ES-I3 (cell line): ENCODE data around the gene FTMT.
"Not testable (repeated sequence)": the region's sequence is repeated elsewhere in the genome, so short reads cannot be mapped to it uniquely, and the experiment has no call there.

Source experiments
- H3K36me3 ChIP-seq: 2 replicates; pipeline ENCODE4 v1.6.1; 2013; ENCODE audit warnings: mild to moderate bottlenecking, low read length, control low read depth, moderate library complexity; ENCODE audit not compliant: insufficient read depth
- H3K4me1 ChIP-seq: 2 replicates; pipeline ENCODE4 v1.6.1; 2013; ENCODE audit warnings: mild to moderate bottlenecking, control low read depth, low read length; ENCODE audit not compliant: insufficient read depth
- H3K9ac ChIP-seq: 2 replicates; pipeline ENCODE4 v1.6.1; 2013; ENCODE audit warnings: low read depth, mild to moderate bottlenecking, low read length, moderate library complexity
- H3K9me3 ChIP-seq: 2 replicates; pipeline ENCODE4 v1.6.1; 2013; ENCODE audit warnings: mild to moderate bottlenecking, low read length, moderate library complexity; ENCODE audit not compliant: control insufficient read depth, insufficient read depth

FTMT gene

GRCh38 chr5:121851643-121852574 is at the start of gene FTMT:
Gene FTMT (plus strand): TSS chr5:121851882. CDS start chr5:121851964, 82 bp downstream.
- Histone ChIP-seq H3K36me3 (no peaks in the 10 kb centered on the region), H3K9ac (no peak within 1 kb of the TSS), H3K4me1 (peaks cover 9% of the 10 kb centered on the region), H3K9me3 (no peaks in the 10 kb centered on the region)

GRCh38 chr5:121805251-121805650 is 46.4 kb upstream of the FTMT start:
- H3K9ac ChIP-seq, H3K9me3 ChIP-seq, H3K36me3 ChIP-seq, H3K4me1 ChIP-seq: not testable (repeated sequence)

GRCh38 chr5:121805911-121806310 is 45.8 kb upstream of the FTMT start:
- no peaks in the 10 kb centered on the region for H3K36me3 ChIP-seq
- no peak overlapping the region for H3K9ac ChIP-seq
- no peaks in the 10 kb centered on the region for H3K4me1 ChIP-seq
- H3K9me3 ChIP-seq, result no peaks in the 10 kb centered on the region

- Histone ChIP-seq H3K36me3 (no peaks in the 10 kb centered on the region), H3K9ac (no peak overlapping the region), H3K9me3 (no peaks in the 10 kb centered on the region), H3K4me1 (no peaks in the 10 kb centered on the region)
These were observed 35.5 kb upstream of the FTMT start for GRCh38 chr5:121816164-121816563.

- no peak overlapping the region for H3K9ac ChIP-seq
- no peaks in the 10 kb centered on the region for H3K4me1 ChIP-seq
- no peaks in the 10 kb centered on the region for H3K36me3 ChIP-seq
- H3K9me3 ChIP-seq, result no peaks in the 10 kb centered on the region
These were observed 31.9 kb upstream of the FTMT start for GRCh38 chr5:121819682-121820261.

GRCh38 chr5:121833617-121834016 is 18.1 kb upstream of the FTMT start:
- Histone ChIP-seq H3K4me1 (peaks cover 7% of the 10 kb centered on the region; the same call in 1 of the 2 replicates), H3K36me3 (no peaks in the 10 kb centered on the region), H3K9ac (no peak overlapping the region), H3K9me3 (no peaks in the 10 kb centered on the region)

GRCh38 chr5:121834021-121834420 is 17.7 kb upstream of the FTMT start:
- Histone ChIP-seq H3K4me1 (peaks cover 7% of the 10 kb centered on the region; the same call in 1 of the 2 replicates), H3K36me3 (no peaks in the 10 kb centered on the region), H3K9ac (no peak overlapping the region), H3K9me3 (no peaks in the 10 kb centered on the region)

GRCh38 chr5:121841892-121842291 is 9.8 kb upstream of the FTMT start:
- Histone ChIP-seq H3K9me3 (no peaks in the 10 kb centered on the region), H3K4me1 (peaks cover 5% of the 10 kb centered on the region; the same call in 1 of the 2 replicates), H3K36me3 (no peaks in the 10 kb centered on the region), H3K9ac (no peak overlapping the region)

- peaks cover 9% of the 10 kb centered on the region for H3K4me1 ChIP-seq
These were observed 1.4 kb upstream of the FTMT start for GRCh38 chr5:121850272-121850671.

GRCh38 chr5:121853850-121854249 is 2.2 kb downstream of the FTMT start:
- H3K4me1 ChIP-seq, result peaks cover 9% of the 10 kb centered on the region
- H3K9me3 ChIP-seq, result no peaks in the 10 kb centered on the region
- H3K9ac ChIP-seq, result no peak overlapping the region
- no peaks in the 10 kb centered on the region for H3K36me3 ChIP-seq

More at GRCh38 chr5:121850272-121850671, 1.4 kb upstream of the FTMT start:
- H3K36me3 ChIP-seq, result no peaks in the 10 kb centered on the region
- H3K9ac ChIP-seq, result no peak overlapping the region
- H3K9me3 ChIP-seq, result no peaks in the 10 kb centered on the region

- H3K36me3 ChIP-seq, result no peaks in the 10 kb centered on the region
- H3K9ac ChIP-seq, result no peak overlapping the region
- no peaks in the 10 kb centered on the region for H3K9me3 ChIP-seq
- H3K4me1 ChIP-seq, result no peaks in the 10 kb centered on the region
These were observed 11.1 kb downstream of the FTMT start for GRCh38 chr5:121862801-121863200.

- no peaks in the 10 kb centered on the region for H3K9me3 ChIP-seq
- H3K36me3 ChIP-seq, result no peaks in the 10 kb centered on the region
- no peaks in the 10 kb centered on the region for H3K4me1 ChIP-seq
- H3K9ac ChIP-seq, result no peak overlapping the region
These were observed 12.1 kb downstream of the FTMT start for GRCh38 chr5:121863753-121864285.

- no peaks in the 10 kb centered on the region for H3K4me1 ChIP-seq
- H3K36me3 ChIP-seq, result no peaks in the 10 kb centered on the region
- H3K9me3 ChIP-seq, result no peaks in the 10 kb centered on the region
- H3K9ac ChIP-seq, result no peak overlapping the region
These were observed 15.7 kb downstream of the FTMT start for GRCh38 chr5:121867403-121867802.

GRCh38 chr5:121870489-121870888 is 18.8 kb downstream of the FTMT start:
- H3K4me1 ChIP-seq, result no peaks in the 10 kb centered on the region
- H3K9me3 ChIP-seq, result no peaks in the 10 kb centered on the region
- H3K36me3 ChIP-seq, result no peaks in the 10 kb centered on the region
- H3K9ac ChIP-seq, result no peak overlapping the region

GRCh38 chr5:121872856-121873255 is 21.2 kb downstream of the FTMT start:
- Histone ChIP-seq H3K9ac (no peak overlapping the region), H3K4me1 (no peaks in the 10 kb centered on the region), H3K9me3 (no peaks in the 10 kb centered on the region), H3K36me3 (no peaks in the 10 kb centered on the region)
